8988T (cell line): ENCODE results near the gene ADCY5.
"Not testable (repeated sequence)": the region's sequence is repeated elsewhere in the genome, so short reads cannot be mapped to it uniquely, and the experiment has no call there.

ENCODE experiments used
- DNase-seq: peaks from one replicate; pipeline ENCODE4 v3.0.0; 2011

Gene ADCY5

GRCh38 chr3:123281929-123282328, 167.0 kb downstream of the ADCY5 start:
- no peak for DNase-seq

GRCh38 chr3:123281406-123281805, 167.5 kb downstream of the ADCY5 start:
- DNase-seq: no peak

GRCh38 chr3:123279121-123279520, 169.8 kb downstream of the ADCY5 start:
- DNase-seq: no peak

GRCh38 chr3:123278446-123278845, 170.4 kb downstream of the ADCY5 start:
- DNase-seq: no peak

- DNase-seq: no peak
Observed at GRCh38 chr3:123277106-123277505, 171.8 kb downstream of the ADCY5 start.

GRCh38 chr3:123276346-123277006, 172.4 kb downstream of the ADCY5 start:
- DNase-seq: no peak

GRCh38 chr3:123275691-123276090, 173.2 kb downstream of the ADCY5 start:
- DNase-seq: no peak

- DNase-seq: no peak
Observed at GRCh38 chr3:123272547-123272946, 176.3 kb downstream of the ADCY5 start.

- no peak for DNase-seq
Observed at GRCh38 chr3:123271466-123272159, 177.3 kb downstream of the ADCY5 start.

GRCh38 chr3:123270818-123271217, 178.1 kb downstream of the ADCY5 start:
- no peak for DNase-seq

GRCh38 chr3:123267821-123268220, 181.1 kb downstream of the ADCY5 start:
- no peak for DNase-seq

GRCh38 chr3:123263941-123264340, 184.9 kb downstream of the ADCY5 start:
- no peak for DNase-seq

GRCh38 chr3:123262868-123263267, 186.0 kb downstream of the ADCY5 start:
- DNase-seq: no peak

- DNase-seq: no peak
Observed at GRCh38 chr3:123262226-123262625, 186.7 kb downstream of the ADCY5 start.

- DNase-seq: no peak
Observed at GRCh38 chr3:123261666-123262065, 187.2 kb downstream of the ADCY5 start.

- DNase-seq: no peak
Observed at GRCh38 chr3:123258811-123259420, 190.0 kb downstream of the ADCY5 start.

- no peak for DNase-seq
Observed at GRCh38 chr3:123258359-123258758, 190.5 kb downstream of the ADCY5 start.

GRCh38 chr3:123256256-123256655, 192.6 kb downstream of the ADCY5 start:
- DNase-seq: no peak

- DNase-seq: no peak
Observed at GRCh38 chr3:123246866-123247265, 202.0 kb downstream of the ADCY5 start.

- no peak for DNase-seq
Observed at GRCh38 chr3:123244128-123244527, 204.8 kb downstream of the ADCY5 start.

- no peak for DNase-seq
Observed at GRCh38 chr3:123239756-123240155, 209.1 kb downstream of the ADCY5 start.

GRCh38 chr3:123239186-123239585, 209.7 kb downstream of the ADCY5 start:
- not testable (repeated sequence) for DNase-seq

GRCh38 chr3:123236902-123237301, 212.0 kb downstream of the ADCY5 start:
- DNase-seq: no peak
